Endothelial cell of umbilical vein (primary cell): ENCODE measurements around the gene ZC3H12A. TPM values are rescaled to one million over a fixed set of nuclear protein-coding genes. Genes with fewer than 3 reads are reported as not detected.
A peak's percentile ranks its signal among the peaks of the same experiment; 100 is the strongest.

Source experiments
- BruUV-seq: library from RNA; stranded (reverse); fragments of 400-500 nt; replicated peaks from 2 replicates; lab custom pipeline; 2021; lab: Mats Ljungman, UMichigan
- CTCF ChIA-PET: fragments of 300-600, 350-600 bp; sonication (Branson Sonifier 250); formaldehyde crosslinking; loops from one replicate; lab custom pipeline; 2021; ENCODE audit warnings: antibody characterized with exemption, inconsistent platforms; lab: Charles Lee
- POLR2A ChIA-PET: fragments of 300-600, 350-600 bp; sonication (Branson Sonifier 250); formaldehyde crosslinking; loops from one replicate; lab custom pipeline; 2021; ENCODE audit warnings: antibody characterized with exemption, inconsistent platforms; lab: Charles Lee
- DNase-seq: peaks from one replicate; pipeline ENCODE4 v3.0.0-alpha.2; 2011; ENCODE audit warnings: low read depth, low spot score
- FAIRE-seq: peaks from 2 replicates; lab custom pipeline; 2011; peaks lifted over from hg19 to GRCh38; lab: Jason Lieb, UNC
- H2AFZ ChIP-seq: 2 replicates; pipeline ENCODE4 v1.6.0; 2012; ENCODE audit warnings: low read depth, low read length, control low read depth, inconsistent platforms
- H3K27ac ChIP-seq: 2 replicates; pipeline ENCODE4 v1.5.1; 2011; ENCODE audit warnings: low read depth, mild to moderate bottlenecking, control low read depth, low read length, moderate library complexity; ENCODE audit not compliant: insufficient read depth
- H3K27me3 ChIP-seq, 2 experiments: 2 replicates each; pipeline versions ENCODE4 v1.6.0 to v1.6.1; 2011; ENCODE audit warnings: low read length in 2 of 2, mixed read lengths in 1 of 2; ENCODE audit not compliant: control insufficient read depth in 2 of 2, insufficient read depth in 2 of 2
- H3K36me3 ChIP-seq, 2 experiments: 2 replicates in 1 of 2; 3 replicates in 1 of 2; pipeline ENCODE4 v1.5.1; 2011; ENCODE audit warnings: low read length in 2 of 2, mild to moderate bottlenecking in 1 of 2, moderate library complexity in 1 of 2; ENCODE audit not compliant: control insufficient read depth in 2 of 2, insufficient read depth in 2 of 2; ENCODE audit errors: extremely low read depth in 1 of 2
- H3K4me1 ChIP-seq: 3 replicates; pipeline ENCODE4 v1.5.1; 2011; ENCODE audit warnings: mild to moderate bottlenecking, low read length; ENCODE audit not compliant: control insufficient read depth, insufficient read depth; ENCODE audit errors: extremely low read depth
- H3K4me2 ChIP-seq: 2 replicates; pipeline ENCODE4 v1.6.1; 2011; ENCODE audit warnings: low read length, control low read depth, mixed read lengths; ENCODE audit not compliant: insufficient read depth
- H3K4me3 ChIP-seq, 3 experiments: fragments of 200-600 bp in 1 of 3; sonication (generic), shearing (Covaris generic) in 1 of 3; replicated peaks in 1 of 3; 2 replicates each; pipeline ENCODE4 v1.5.1; 2011 to 2016; ENCODE audit warnings: control low read depth in 3 of 3, low read length in 3 of 3, mild to moderate bottlenecking in 2 of 3, inconsistent platforms in 1 of 3, low read depth in 1 of 3, moderate library complexity in 1 of 3; ENCODE audit not compliant: insufficient read depth in 1 of 3
- H3K79me2 ChIP-seq: 2 replicates; pipeline ENCODE4 v1.6.0; 2012; ENCODE audit warnings: low read length, inconsistent platforms; ENCODE audit not compliant: control insufficient read depth, insufficient read depth
- H3K9ac ChIP-seq: replicated peaks from 2 replicates; pipeline ENCODE3; 2011; ENCODE audit warnings: low read length, control low read depth; ENCODE audit not compliant: insufficient read depth; ENCODE audit errors: extremely low read depth
- H3K9me1 ChIP-seq: replicated peaks from 3 replicates; pipeline ENCODE4 v1.6.0; 2011; ENCODE audit warnings: mild to moderate bottlenecking, low read length; ENCODE audit not compliant: control insufficient read depth, insufficient read depth; ENCODE audit errors: extremely low read depth
- H3K9me3 ChIP-seq: replicated peaks from 2 replicates; pipeline ENCODE4 v1.5.1; 2012; ENCODE audit warnings: low read length, inconsistent platforms; ENCODE audit not compliant: control insufficient read depth, insufficient read depth
- H4K20me1 ChIP-seq: replicated peaks from 2 replicates; pipeline ENCODE3; 2011; ENCODE audit warnings: mild to moderate bottlenecking, low read length; ENCODE audit not compliant: control insufficient read depth, insufficient read depth; ENCODE audit errors: extremely low read depth
- EZH2 ChIP-seq: IDR thresholded peaks from 2 replicates; pipeline ENCODE4 v1.6.1; 2012; ENCODE audit warnings: borderline replicate concordance, low read depth, mild to moderate bottlenecking, moderate library complexity, low read length, inconsistent platforms; ENCODE audit not compliant: severe bottlenecking
- FOS ChIP-seq: IDR thresholded peaks from 2 replicates; pipeline ENCODE4 v1.6.1; 2011; ENCODE audit warnings: mild to moderate bottlenecking, low read length, moderate library complexity, borderline replicate concordance; ENCODE audit not compliant: insufficient read depth
- GATA2 ChIP-seq: IDR thresholded peaks from 2 replicates; pipeline ENCODE4 v1.7.0; 2011; ENCODE audit warnings: low read depth, mild to moderate bottlenecking, moderate library complexity, mixed read lengths, low read length; ENCODE audit not compliant: insufficient read length, insufficient read depth
- JUN ChIP-seq: IDR thresholded peaks from 2 replicates; pipeline ENCODE4 v1.6.1; 2011; ENCODE audit warnings: borderline replicate concordance, low read depth; ENCODE audit not compliant: insufficient read length, insufficient read depth
- MAX ChIP-seq: IDR thresholded peaks from 2 replicates; pipeline ENCODE4 v1.6.1; 2011; ENCODE audit not compliant: insufficient read depth, insufficient read length
- MYC ChIP-seq: IDR thresholded peaks from one replicate; pipeline ENCODE4 v1.6.1; 2011; ENCODE audit warnings: mild to moderate bottlenecking, low read depth, low read length
- POLR2A ChIP-seq: IDR thresholded peaks from 2 replicates; pipeline ENCODE4 v1.6.1; 2012; ENCODE audit warnings: low read depth, mild to moderate bottlenecking, control low read depth, low read length
- POLR2AphosphoS5 ChIP-seq: IDR thresholded peaks from 2 replicates; pipeline ENCODE4 v1.6.1; 2012; ENCODE audit warnings: low read depth, mild to moderate bottlenecking, control low read depth, low read length, moderate library complexity; ENCODE audit not compliant: insufficient read depth
- dilution Hi-C: fragments of 300-500 bp; cut with MboI; formaldehyde crosslinking; loops from one replicate; pipeline ENCODE4 v1.15.0; 2019; ENCODE audit warnings: low sequenced_read_pairs; ENCODE audit not compliant: extremely low pct_ligation_motif_present
- intact Hi-C: fragments of 100-400 bp; cut with micrococcal nuclease; formaldehyde crosslinking; loops from one replicate; pipeline ENCODE4 v1.10.0; 2022
- polyA plus RNA-seq, 4 experiments: library from polyadenylated mRNA; depleted of rRNA in 3 of 4; stranded (reverse) in 3 of 4; unstranded in 1 of 4; fragments of >200 nt; gene quantifications; 2 replicates each; pipeline versions ENCODE4 v1.2.1 to v1.2.3, GENCODE V29; 2011 to 2012; ENCODE audit warnings: missing spikeins in 1 of 4
- total RNA-seq: library from RNA; stranded (reverse); gene quantifications from 2 replicates; pipeline ENCODE4 v1.2.3, GENCODE V29; 2021
- TF ChIP-seq, protein P1 (sequence below), 2 donors: IDR thresholded peaks; 1 replicate in 1 of 2; 2 replicates in 1 of 2; pipeline ENCODE4 v1.5.1; 2011; ENCODE audit warnings: low read length in 2 of 2, mild to moderate bottlenecking in 2 of 2, moderate library complexity in 2 of 2, control low read depth in 1 of 2, inconsistent platforms in 1 of 2, low read depth in 1 of 2; ENCODE audit not compliant: insufficient read depth in 1 of 2; ENCODE audit errors: extremely low read depth in 1 of 2

The ZC3H12A gene
- total and polyA plus RNA-seq, 2 donors (not counting 3 experiments of a cell fraction or from before 2014, with no cell fraction given), result 6.3 to 9.4 TPM

DNA sequence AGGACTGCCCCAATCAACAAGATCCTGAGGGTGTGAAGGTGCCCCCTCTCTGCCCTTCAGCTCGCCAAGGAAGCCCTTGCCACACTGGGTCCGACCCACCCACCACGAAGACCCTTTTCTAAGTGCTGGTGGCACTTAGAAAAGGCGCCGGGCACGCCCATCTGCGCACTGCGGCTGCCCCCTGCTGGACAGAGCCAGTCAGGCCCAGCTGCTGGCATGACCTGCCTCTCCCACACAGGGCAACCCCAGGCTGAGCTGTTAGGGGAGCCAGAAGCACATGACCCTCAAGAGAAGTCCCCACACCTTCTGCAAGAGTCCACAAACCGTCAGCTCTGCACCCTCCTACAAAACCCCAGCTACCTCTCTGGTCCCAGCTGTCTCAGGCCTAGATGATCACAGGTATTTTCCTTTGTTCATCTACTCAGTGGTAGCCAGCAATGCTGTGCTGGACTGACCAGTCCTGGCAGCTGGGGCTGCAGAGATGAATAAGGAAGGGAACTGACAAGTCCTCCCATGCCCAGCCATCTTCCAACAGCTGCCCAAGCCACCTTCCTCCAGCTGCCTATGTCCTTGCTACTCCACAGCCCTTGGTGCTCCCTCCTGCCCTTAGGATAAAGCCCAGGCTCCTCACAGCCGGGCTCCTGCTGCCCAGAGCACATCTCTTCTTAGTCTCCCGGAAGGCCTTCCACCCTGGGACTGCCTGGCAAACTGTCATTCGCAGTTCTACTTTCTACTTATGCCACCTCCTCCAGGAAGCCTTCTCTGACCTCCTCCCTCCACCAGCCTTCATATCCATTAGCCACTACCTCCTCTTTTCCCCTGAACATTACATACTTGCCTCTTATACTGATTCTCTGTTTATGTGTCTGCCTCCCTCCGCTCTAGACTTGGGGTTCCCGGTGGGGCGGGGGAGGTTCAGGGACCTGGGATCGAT is 39.8 kb upstream of the ZC3H12A start:
- no peak overlapping the region for H3K4me2 ChIP-seq
- no peaks in the 10 kb centered on the region for H4K20me1 ChIP-seq
- H3K4me3 ChIP-seq, result no peak overlapping the region
- no peaks in the 10 kb centered on the region for H3K4me1 ChIP-seq
- BruUV-seq, result no TSS peak
- dilution Hi-C loops, result no loop called here
- H3K9me3 ChIP-seq, result no peaks in the 10 kb centered on the region
- DNase-seq (peak; percentile 48), FAIRE-seq (peak; percentile 77)
- no peaks in the 10 kb centered on the region for H3K27me3 ChIP-seq
- POLR2A ChIA-PET, result no interaction called here
- intact Hi-C loops, result loop anchor here (1.0 to 10.0 kb wide), 5 partner anchors 110 to 881 kb away; no protein-coding TSS in a partner anchor
- CTCF ChIA-PET, result interaction anchor here (0.6 to 4.6 kb wide), 26 partner anchors 10 to 918 kb away, joined by 3 to 72 read pairs (median 5); no protein-coding TSS in a partner anchor
- no peaks in the 10 kb centered on the region for H3K9me1 ChIP-seq
- TF ChIP-seq MYC, result no peak
- TF ChIP-seq, protein P1, sequence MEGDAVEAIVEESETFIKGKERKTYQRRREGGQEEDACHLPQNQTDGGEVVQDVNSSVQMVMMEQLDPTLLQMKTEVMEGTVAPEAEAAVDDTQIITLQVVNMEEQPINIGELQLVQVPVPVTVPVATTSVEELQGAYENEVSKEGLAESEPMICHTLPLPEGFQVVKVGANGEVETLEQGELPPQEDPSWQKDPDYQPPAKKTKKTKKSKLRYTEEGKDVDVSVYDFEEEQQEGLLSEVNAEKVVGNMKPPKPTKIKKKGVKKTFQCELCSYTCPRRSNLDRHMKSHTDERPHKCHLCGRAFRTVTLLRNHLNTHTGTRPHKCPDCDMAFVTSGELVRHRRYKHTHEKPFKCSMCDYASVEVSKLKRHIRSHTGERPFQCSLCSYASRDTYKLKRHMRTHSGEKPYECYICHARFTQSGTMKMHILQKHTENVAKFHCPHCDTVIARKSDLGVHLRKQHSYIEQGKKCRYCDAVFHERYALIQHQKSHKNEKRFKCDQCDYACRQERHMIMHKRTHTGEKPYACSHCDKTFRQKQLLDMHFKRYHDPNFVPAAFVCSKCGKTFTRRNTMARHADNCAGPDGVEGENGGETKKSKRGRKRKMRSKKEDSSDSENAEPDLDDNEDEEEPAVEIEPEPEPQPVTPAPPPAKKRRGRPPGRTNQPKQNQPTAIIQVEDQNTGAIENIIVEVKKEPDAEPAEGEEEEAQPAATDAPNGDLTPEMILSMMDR (IDR thresholded peaks at IDR 0.05; ENCODE audit: extremely low read depth in 1 of 2, insufficient read depth in 1 of 2, low read depth in 1 of 2, low read length in 2 of 2), result peak; percentile 93 to 99
- no peaks in the 10 kb centered on the region for H3K36me3 ChIP-seq
- H3K79me2 ChIP-seq, result no peaks in the 10 kb centered on the region
- no peak overlapping the region for H3K9ac ChIP-seq
- no peak overlapping the region for H2AFZ ChIP-seq
- no peak overlapping the region for H3K27ac ChIP-seq

GRCh38 chr1:37437087-37437486 is 37.3 kb upstream of the ZC3H12A start:
- DNase-seq (no peak), FAIRE-seq (no peak)
- H3K9ac ChIP-seq, result no peak overlapping the region
- TF ChIP-seq EZH2, result no peak
- TF ChIP-seq MAX, result no peak
- TF ChIP-seq MYC, result no peak
- no peak for TF ChIP-seq GATA2
- TF ChIP-seq POLR2A, result no peak
- no peak for TF ChIP-seq FOS
- no peak for TF ChIP-seq JUN
- no peak for TF ChIP-seq POLR2AphosphoS5
- TF ChIP-seq, protein P1 (IDR thresholded peaks at IDR 0.05; ENCODE audit: extremely low read depth in 1 of 2, insufficient read depth in 1 of 2, low read depth in 1 of 2, low read length in 2 of 2), result no peak
- dilution Hi-C loops (no loop called here), intact Hi-C loops (loop anchor here (10.0 kb wide), 1 partner anchor 112 kb away; no protein-coding TSS in a partner anchor)
- H3K4me2 ChIP-seq, result no peak overlapping the region
- H3K27ac ChIP-seq, result no peak overlapping the region
- no peaks in the 10 kb centered on the region for H3K9me1 ChIP-seq
- no peaks in the 10 kb centered on the region for H3K27me3 ChIP-seq
- no peaks in the 10 kb centered on the region for H3K79me2 ChIP-seq
- H2AFZ ChIP-seq, result no peak overlapping the region
- no TSS peak for BruUV-seq
- H3K4me3 ChIP-seq, result no peak overlapping the region
- no peaks in the 10 kb centered on the region for H3K9me3 ChIP-seq
- CTCF ChIA-PET, result interaction anchor here (0.5 to 4.6 kb wide), 4 partner anchors 733 to 920 kb away, joined by 3 to 49 read pairs (median 4); no protein-coding TSS in a partner anchor
- H3K4me1 ChIP-seq, result no peaks in the 10 kb centered on the region
- H4K20me1 ChIP-seq, result no peaks in the 10 kb centered on the region
- H3K36me3 ChIP-seq, result no peaks in the 10 kb centered on the region
- POLR2A ChIA-PET, result no interaction called here
